ENCODE measurements around the gene ETV6. TPM values are rescaled to one million over a fixed set of nuclear protein-coding genes. Genes with fewer than 3 reads are reported as not detected.

The ETV6 gene
- total and polyA plus RNA-seq, 2 of the 8 experiments (the other 6 are each of a cell fraction or from before 2014, with no cell fraction given) = 5.5 to 23.9 TPM

- POLR2A ChIA-PET (ENCODE audit: partially characterized antibody) = no interaction called here
- Histone ChIP-seq H2BK120ac (replicated peaks; ENCODE audit: low read depth, low read length) (no peak overlapping the region), H3K79me1 (ENCODE audit: low read depth, low read length) (no peaks in the 10 kb centered on the region; the same call in 1 of the 2 replicates), H3K18ac (ENCODE audit: extremely low read depth, low read length) (no peak overlapping the region), H4K91ac (replicated peaks; ENCODE audit: insufficient read length, low read length) (no peak overlapping the region), H3K23me2 (ENCODE audit: low read depth, low read length) (no peaks in the 10 kb centered on the region), H3K79me2 (ENCODE audit: control insufficient read depth in 1 of 2, insufficient read depth in 2 of 2, low read length in 2 of 2) (no peaks in the 10 kb centered on the region), H3K4me3 (ENCODE audit: extremely low read depth in 1 of 4, insufficient read depth in 2 of 4, low read depth in 3 of 4, low read length in 4 of 4) (no peak overlapping the region), H3K27ac (ENCODE audit: low read depth, low read length) (no peak overlapping the region), H3K4ac (replicated peaks; ENCODE audit: insufficient read length, low read depth, low read length) (no peak overlapping the region), H2BK15ac (ENCODE audit: low read length) (no peak overlapping the region), H3K9me3 (ENCODE audit: insufficient read depth in 2 of 2, low read depth in 1 of 2, low read length in 1 of 2) (no peaks in the 10 kb centered on the region), H4K5ac (ENCODE audit: insufficient read length, low read depth, low read length) (no peak overlapping the region), H4K20me1 (replicated peaks in 1 of 2; ENCODE audit: control insufficient read depth in 1 of 2, insufficient read depth in 2 of 2, low read length in 2 of 2) (no peaks in the 10 kb centered on the region), H2BK12ac (ENCODE audit: low read depth, low read length) (no peak overlapping the region), H2BK5ac (ENCODE audit: low read depth, low read length) (no peak overlapping the region), H4K8ac (ENCODE audit: extremely low read depth, insufficient read depth, low read length) (no peak overlapping the region), H3K4me2 (ENCODE audit: insufficient read depth in 1 of 2, low read depth in 2 of 2, low read length in 2 of 2) (no peak overlapping the region), H3K23ac (ENCODE audit: insufficient read length) (no peak overlapping the region), H3K36me3 (ENCODE audit: control insufficient read depth in 2 of 4, insufficient read depth in 4 of 4, low read length in 3 of 4) (peaks cover 0 to 9% (median 0%) of the 10 kb centered on the region in 4 experiments; a peak in 2 of 8 replicates), H3K56ac (replicated peaks; ENCODE audit: insufficient read length, low read depth, low read length) (no peak overlapping the region), H3K4me1 (replicated peaks in 1 of 4; ENCODE audit: control insufficient read depth in 3 of 4, insufficient read depth in 4 of 4, low read length in 3 of 4) (no peaks in the 10 kb centered on the region), H2AK5ac (ENCODE audit: low read depth, low read length) (no peak overlapping the region), H3K27me3 (replicated peaks in 1 of 4; ENCODE audit: control insufficient read depth in 3 of 4, extremely low read depth in 1 of 4, insufficient read depth in 3 of 4, low read length in 3 of 4) (no peaks in the 10 kb centered on the region; a peak in 1 of 7 replicates), H2BK20ac (ENCODE audit: low read length) (no peak overlapping the region), H3K9ac (replicated peaks in 1 of 4; ENCODE audit: extremely low read depth in 1 of 4, low read depth in 3 of 4, low read length in 3 of 4) (no peak overlapping the region), H2AFZ (ENCODE audit: low read length) (no peak overlapping the region), H3K14ac (ENCODE audit: insufficient read length) (no peak overlapping the region)
- TF ChIP-seq NRF1 (IDR thresholded peaks at IDR 0.05; ENCODE audit: low read depth, low read length) (no peak), CTCF (IDR thresholded peaks at IDR 0.05; ENCODE audit: control extremely low read depth in 1 of 3, insufficient read depth in 1 of 3, low read depth in 1 of 3, low read length in 3 of 3) (no peak), KDM4A (IDR thresholded peaks at IDR 0.05; ENCODE audit: low read depth, low read length, severe bottlenecking) (no peak), SRF (IDR thresholded peaks at IDR 0.05; ENCODE audit: low read depth, low read length) (no peak), HDAC6 (IDR thresholded peaks at IDR 0.05; ENCODE audit: low read depth, low read length) (no peak), POLR2AphosphoS5 (IDR thresholded peaks at IDR 0.05; ENCODE audit: low read depth, low read length) (no peak), MAFK (IDR thresholded peaks at IDR 0.05; ENCODE audit: low read depth, low read length) (no peak), USF2 (IDR thresholded peaks at IDR 0.05; ENCODE audit: low read length) (no peak)
- DNase-seq (ENCODE audit: low read depth in 1 of 2, low spot score in 2 of 2) (no peak), FAIRE-seq (no peak)
- 93% methylated on average over 19 of the region's 19 CpGs; no CpG with 5 or more reads in 1 of the 2 experiments for WGBS, 2 experiments (ENCODE audit: extremely low coverage in 1 of 2, insufficient coverage in 1 of 2, insufficient read length in 1 of 2, insufficient replicate concordance in 2 of 2, low coverage in 1 of 2, low lambda C conversion rate in 2 of 2, missing lambda C conversion rate in 1 of 2)
- CTCF ChIA-PET (ENCODE audit: partially characterized antibody) = no interaction called here
These were observed 200.5 kb downstream of the ETV6 start for GRCh38 chr12:11849757-11850504.

Data from H1 (cell line).